GM08714 (cell line): ENCODE measurements around the gene MYH11.
"Not testable (repeated sequence)": the region's sequence is repeated elsewhere in the genome, so short reads cannot be mapped to it uniquely, and the experiment has no call there.

ENCODE experiments used
- H3K4me3 ChIP-seq: fragments of 200-500 bp; sonication (Bioruptor generic); 2 replicates; pipeline ENCODE4 v1.5.1; 2014; ENCODE audit warnings: mild to moderate bottlenecking, low read length, inconsistent platforms
- ZNF274 ChIP-seq: IDR thresholded peaks from 2 replicates; pipeline ENCODE4 v1.6.1; 2012; ENCODE audit warnings: mild to moderate bottlenecking, low read depth, low read length

The MYH11 gene

DNA sequence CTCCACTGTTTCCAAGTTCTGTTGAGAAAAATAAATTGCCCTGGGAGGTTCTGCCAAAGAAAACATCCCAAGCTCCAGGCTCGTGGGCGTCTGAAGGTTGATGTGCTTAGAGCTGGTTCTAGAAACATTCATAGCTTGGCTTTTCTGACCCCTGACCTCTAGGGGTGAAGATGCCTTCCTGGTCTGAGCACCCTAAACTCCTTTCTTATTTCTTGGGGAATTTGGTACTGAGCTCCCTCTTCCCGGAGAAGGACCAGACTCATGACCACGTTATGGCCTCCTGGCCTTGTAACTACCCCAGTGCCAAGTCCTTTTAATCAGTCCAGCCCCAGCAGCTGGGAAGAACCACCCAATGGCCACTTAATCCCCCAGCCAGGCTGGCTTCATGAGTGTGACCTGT, 66.4 kb downstream of the MYH11 start:
- TF ChIP-seq ZNF274, result no peak
- H3K4me3 ChIP-seq, result no peak overlapping the region

DNA sequence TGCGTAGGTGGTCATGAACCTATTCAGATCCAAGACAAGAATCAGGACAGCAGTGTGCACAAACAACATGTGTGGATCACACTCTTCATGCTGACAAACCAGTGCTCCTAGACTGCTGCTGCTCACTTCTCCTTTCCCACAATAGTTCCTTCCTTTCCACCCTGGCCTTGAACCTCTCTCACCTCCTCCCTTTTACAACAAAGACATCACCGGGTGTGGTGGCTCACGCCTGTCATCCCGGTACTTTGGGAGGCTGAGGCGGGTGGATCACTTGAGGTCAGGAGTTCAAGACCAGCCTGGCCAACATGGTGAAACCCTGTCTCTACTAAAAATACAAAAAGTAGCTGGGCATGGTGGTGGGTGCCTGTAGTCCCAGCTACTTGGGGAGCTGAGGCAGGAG, 67.0 kb downstream of the MYH11 start:
- H3K4me3 ChIP-seq, result not testable (repeated sequence)

DNA sequence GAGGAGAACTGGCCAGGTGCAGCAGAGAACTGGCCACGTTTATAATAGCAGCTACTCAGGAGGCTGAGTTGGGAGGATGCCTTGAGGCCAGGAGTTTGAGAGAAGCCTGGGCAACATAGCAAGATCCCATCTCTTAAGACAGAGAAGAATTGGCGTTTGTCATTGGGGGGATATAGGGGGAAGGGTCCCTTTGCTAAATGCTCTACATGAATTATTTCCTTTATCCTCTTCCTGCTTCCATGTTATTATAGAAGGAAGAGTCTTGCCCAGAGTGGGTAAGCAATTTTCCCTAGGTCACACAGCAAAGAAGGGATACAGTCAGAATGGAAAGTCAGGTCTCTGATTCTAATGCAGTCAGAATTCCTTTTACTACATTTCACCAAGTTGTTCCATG, 68.0 kb downstream of the MYH11 start:
- no peak for TF ChIP-seq ZNF274

DNA sequence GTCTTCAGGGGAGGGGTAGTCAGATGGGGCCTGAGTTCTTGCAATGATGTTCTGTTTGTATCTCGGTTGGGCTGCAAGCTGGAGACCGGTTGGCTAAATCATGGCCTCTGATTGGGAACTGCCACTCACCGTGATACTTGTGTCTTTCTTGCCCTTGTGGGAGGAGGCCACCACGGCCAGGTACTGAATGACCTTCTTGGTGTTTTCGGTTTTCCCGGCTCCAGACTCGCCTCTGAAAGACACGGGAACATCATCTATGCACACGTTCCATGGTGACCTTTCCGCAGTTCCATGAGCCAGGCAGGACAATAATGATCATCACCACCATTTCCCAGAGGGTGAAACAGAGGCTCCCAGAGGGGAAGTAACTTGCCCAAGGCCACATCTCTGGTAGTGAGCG, 70.3 kb downstream of the MYH11 start:
- no peak overlapping the region for H3K4me3 ChIP-seq
- TF ChIP-seq ZNF274, result no peak

More for the DNA sequence above, 68.0 kb downstream of the MYH11 start:
- H3K4me3 ChIP-seq, result no peak overlapping the region

DNA sequence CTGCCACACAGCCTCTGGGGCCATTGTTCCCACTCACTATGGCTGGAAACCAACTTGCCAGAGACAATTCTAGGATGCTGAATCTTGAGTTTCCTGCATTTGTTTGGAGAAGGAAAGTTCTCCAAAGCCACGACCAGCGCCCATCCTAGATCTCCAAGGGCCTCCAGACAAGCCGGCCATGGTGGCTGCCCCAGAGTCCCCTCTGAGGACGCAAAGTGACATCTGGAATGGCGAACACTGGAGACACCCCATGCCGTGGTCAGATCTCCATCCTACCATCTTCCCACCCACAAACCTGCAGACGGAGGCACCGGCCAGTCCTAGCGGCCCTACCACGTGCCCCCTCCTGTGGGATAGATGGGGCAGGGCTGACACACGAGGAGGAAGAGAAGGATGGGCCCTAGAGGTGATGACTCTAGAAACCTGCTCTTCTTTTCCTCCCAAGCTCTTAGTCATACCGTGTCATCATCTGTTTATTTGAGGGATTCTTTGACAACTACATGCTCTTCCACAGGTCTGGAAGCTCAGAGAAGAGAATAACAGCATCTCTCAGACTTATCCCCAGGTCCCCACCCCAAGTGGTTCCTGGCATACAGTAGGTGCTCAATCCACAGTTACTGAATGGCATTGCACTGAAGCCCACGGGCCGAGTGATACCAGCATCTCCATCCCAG, 71.3 kb downstream of the MYH11 start:
- no peak overlapping the region for H3K4me3 ChIP-seq
- TF ChIP-seq ZNF274, result no peak

DNA sequence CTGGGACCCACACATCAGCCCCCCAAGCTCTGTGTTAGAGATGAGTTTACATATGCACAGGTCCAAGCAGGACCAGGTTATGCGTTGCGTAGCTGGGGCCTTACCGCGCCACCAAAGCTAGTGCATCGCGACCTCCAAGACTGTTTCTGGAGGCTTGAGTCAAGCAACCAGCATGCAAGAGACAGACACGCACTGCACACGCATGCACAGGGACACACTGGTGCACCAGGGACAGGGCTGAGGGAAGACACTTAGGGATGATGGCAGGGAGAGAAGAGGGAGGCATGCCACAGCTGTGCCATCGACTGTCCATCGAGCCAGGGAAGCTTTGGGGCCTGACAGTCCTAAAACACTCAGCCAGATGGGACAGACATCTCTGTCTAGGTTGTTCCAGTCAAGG, 72.8 kb downstream of the MYH11 start:
- H3K4me3 ChIP-seq, result no peak overlapping the region
- TF ChIP-seq ZNF274, result no peak

DNA sequence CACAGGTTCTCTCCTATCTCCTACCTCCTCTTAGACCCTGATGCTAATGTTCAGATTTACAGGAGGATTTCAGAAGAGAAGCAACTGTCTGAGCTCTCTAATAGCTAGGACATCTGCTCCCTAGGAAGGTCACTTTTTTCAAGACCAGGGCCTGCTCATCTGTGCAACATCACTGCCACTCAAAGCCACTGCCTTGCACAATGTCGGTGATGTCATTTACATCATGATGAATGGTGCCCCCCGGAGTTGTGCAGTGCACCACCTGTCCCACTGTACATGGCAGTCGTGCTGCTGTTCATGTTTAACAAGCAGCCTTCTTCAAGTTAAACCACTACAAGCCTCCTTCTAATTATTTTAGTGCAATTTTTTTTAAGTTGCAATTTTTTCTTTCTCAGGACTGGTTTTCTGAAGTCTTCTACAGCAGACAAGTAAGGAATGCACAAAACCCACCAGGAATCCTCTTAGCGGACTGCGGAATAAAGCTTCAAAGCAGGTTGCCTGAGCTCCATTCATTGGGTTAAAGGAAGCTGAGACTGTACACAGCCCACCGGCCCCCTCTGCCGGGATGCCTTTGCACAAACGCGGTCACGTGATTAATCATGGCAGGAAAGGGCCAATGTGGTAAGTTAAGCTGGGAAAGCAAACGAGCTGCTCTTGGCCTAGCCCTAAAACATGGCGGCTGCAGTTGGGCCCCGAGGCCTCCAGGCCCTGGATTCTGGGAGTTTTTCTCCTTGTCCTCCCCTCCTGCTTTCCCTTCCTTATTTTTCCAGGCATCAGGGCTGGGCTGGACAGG, 74.1 kb downstream of the MYH11 start:
- H3K4me3 ChIP-seq, result no peak overlapping the region
- TF ChIP-seq ZNF274, result no peak

DNA sequence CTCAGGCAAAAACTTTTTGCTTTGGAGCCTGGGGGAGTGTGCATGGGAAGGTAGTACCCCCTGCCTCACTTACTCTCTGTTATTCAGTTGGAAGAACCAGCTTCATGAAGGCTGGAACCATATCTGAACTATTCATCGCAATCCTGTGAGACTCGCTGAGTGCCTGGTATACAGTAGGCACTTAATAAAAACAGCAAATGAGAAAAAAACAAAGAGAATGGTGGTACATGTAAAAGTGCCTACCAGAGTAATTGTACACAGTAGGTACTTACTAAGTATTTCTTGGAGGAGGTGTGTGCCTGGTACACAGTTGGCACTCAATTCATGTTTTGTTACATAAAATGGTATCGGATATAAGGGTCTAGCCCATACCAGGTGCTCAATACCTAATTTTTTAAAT, 75.2 kb downstream of the MYH11 start:
- no peak for TF ChIP-seq ZNF274
- H3K4me3 ChIP-seq, result no peak overlapping the region

DNA sequence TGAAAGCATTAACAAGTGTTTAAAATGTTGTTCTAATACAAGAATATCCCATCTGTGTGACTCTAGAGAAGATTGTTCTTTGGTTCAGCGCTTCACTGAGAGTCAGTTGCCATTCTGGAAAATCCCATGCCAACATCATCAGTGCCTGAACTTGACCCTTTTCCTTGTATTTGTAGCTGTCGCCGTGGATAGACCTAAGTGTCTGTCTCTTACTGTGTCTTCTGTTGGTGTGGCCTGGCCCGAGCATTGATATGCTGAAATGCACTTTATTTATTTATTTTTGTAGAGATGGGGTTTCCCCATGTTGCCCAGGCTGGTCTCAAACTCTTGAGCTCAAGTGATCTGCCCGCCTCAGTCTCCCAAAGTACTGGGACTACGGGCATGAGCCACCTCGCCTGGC, 76.0 kb downstream of the MYH11 start:
- TF ChIP-seq ZNF274, result no peak
- H3K4me3 ChIP-seq, result no peak overlapping the region

DNA sequence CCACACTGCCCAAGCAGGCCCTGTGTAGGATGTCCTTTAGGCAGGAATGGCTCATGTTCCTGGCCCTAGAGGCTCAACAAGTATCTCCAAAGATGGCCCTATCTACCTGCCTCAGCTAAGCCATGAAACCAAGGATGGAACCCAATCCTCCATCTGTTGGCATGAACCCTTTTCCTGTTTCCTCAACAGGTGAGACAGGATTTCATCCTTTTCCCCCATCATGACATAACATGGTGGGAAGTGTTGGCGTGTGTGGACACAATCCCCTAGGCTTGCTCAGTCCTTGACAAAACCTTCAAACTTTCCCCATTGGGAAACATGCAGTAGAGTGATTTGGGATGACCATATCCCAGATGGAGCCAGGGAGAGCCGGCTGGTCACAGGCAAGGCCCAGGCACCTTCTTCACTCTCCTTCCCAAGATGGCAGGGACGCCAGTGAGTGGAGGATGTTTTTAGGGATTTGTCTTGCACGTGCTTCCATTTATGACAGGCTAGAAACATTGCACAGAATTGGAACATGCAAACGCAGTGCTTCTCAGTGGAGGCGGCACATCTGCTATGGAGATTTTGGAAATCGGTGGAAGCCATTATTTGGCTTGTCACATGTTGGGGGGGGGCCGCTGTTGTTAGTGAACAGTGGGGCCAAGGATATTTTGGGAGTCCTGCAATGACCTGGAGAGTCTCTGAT, 77.0 kb downstream of the MYH11 start:
- no peak overlapping the region for H3K4me3 ChIP-seq
- no peak for TF ChIP-seq ZNF274

DNA sequence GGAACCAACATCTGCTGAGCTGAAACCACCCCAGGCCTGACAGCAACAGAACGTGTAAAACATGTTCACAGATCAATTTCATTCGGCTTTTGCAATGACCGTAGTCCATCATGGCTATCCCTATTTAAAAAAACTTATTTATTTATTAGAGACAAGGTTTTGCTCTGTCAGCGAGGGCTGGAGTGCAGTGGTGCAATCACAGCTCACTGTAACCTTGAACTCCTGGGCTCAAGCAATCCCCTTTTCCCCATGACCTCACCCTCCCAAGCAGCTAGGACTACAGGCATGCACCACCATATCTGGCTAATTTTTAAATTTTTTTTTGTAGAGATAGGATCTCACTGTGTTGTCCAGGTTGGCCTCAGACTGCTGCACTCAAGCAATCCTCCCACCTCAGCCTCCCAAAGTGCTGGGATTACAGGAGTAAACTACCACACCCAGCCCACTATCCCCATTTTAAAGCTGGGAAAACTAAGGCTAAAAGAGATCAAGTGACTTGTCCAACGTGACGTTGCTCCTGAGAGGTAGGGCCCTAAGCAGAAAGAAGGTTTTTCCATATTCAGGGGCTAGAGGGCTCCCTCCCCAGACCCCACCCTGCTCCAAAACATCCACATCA, 77.7 kb downstream of the MYH11 start:
- no peak overlapping the region for H3K4me3 ChIP-seq
- no peak for TF ChIP-seq ZNF274

DNA sequence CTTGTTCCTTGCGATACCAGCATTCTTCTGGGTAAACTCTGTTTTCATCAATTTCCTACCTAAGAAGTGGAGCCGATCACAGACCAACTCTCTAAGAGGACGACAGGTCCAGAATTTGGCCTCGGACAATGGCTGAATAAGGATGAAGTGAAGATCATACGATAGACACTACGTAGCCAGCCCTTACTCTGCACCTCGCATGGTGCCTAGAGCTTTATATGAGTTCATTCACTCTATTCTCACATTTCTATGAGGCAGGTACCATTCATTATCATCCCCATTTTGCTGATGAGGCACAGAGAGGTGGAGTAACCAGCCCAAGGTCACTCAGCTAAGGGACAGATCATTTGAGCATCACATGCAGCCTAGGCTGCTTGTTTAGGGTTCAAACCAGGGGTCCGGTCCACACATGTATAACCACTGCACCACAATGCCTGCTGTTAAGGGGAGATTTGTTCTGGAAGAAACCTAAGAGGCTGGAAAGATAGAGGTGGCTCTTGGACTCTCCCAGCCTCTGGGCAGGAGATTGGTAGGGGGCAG, 78.6 kb downstream of the MYH11 start:
- no peak overlapping the region for H3K4me3 ChIP-seq
- TF ChIP-seq ZNF274, result no peak

DNA sequence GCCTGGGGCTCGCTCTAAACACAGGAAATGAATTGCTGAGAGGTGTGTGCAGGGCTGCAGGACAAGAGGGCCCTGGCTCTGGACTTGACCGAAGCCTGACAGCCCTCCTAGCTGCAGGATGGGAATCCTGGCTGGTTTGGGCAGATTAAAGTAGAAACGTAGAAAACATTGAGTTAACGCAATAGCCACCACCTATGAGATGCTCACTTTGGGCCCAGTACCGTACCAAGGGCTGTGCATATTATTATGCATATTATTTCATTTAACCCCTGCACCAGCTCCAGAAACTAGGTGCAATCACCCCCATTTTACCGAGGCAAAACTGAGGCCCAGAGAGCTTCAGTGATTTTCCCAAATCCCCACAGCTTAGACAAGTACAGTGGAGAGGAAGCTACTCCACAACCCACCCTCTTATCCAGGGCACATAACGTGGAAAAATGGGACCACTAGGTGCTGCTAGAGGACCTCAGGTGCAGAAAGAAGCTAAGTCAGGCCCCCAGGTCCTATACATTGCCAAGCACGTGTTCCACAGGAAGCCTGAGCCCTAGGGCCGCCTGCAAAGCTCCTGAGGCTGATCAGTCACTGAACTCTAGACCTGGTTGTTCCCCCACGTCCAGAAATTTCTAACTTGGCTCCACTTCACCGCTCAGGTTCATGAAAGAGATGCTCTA, 79.2 kb downstream of the MYH11 start:
- no peak overlapping the region for H3K4me3 ChIP-seq
- TF ChIP-seq ZNF274, result no peak

DNA sequence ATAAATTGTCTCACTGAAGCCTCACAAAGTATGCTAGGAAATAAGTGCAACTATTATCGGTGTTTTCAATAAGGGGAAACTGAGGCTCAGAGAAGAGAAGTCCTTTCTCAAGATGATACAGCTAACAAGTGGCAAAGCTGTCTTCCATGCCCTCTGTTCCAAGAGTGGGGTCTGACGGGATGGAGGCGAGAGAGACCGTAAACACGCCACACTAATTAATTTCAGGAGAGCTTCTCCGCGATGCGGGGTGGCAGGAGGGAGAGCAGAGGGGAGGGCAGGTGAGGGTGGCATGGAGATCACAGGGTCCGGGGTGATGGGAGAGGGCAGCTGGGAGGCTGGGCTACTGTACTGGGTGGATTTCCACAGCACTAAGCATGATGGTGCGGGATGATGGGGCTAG, 80.3 kb downstream of the MYH11 start:
- no peak for TF ChIP-seq ZNF274
- no peak overlapping the region for H3K4me3 ChIP-seq
